BLaER1 treated with 17β-estradiol and CSF1 and Interleukin-3, amounts not matched to agents 10 nM and 100 nM (cell line): Measurements from ENCODE around the gene SATB2.

Experiments
- H3K27ac ChIP-seq, 11 experiments: shearing (Covaris generic); formaldehyde crosslinking; 2 replicates each; pipeline ENCODE4 v1.8.1; 2022
- H3K27me3 ChIP-seq, 11 experiments: shearing (Covaris generic); formaldehyde crosslinking; 2 replicates each; pipeline ENCODE4 v1.8.1; 2022
- H3K36me3 ChIP-seq, 11 experiments: shearing (Covaris generic); formaldehyde crosslinking; 2 replicates each; pipeline ENCODE4 v1.8.1; 2022
- H3K4me1 ChIP-seq, 10 experiments: shearing (Covaris generic); formaldehyde crosslinking; 2 replicates each; pipeline ENCODE4 v1.8.1; 2022
- H3K4me2 ChIP-seq, 11 experiments: shearing (Covaris generic); formaldehyde crosslinking; 2 replicates each; pipeline ENCODE4 v1.8.1; 2022
- H3K4me3 ChIP-seq, 10 experiments: shearing (Covaris generic); formaldehyde crosslinking; 2 replicates each; pipeline ENCODE4 v1.8.1; 2022
- H3K9ac ChIP-seq, 11 experiments: shearing (Covaris generic); formaldehyde crosslinking; 2 replicates each; pipeline ENCODE4 v1.8.1; 2022
- H3K9me3 ChIP-seq, 11 experiments: shearing (Covaris generic); formaldehyde crosslinking; replicated peaks in 1 of 11; 2 replicates each; pipeline ENCODE4 v1.8.1; 2022
- H4K20me1 ChIP-seq, 11 experiments: shearing (Covaris generic); formaldehyde crosslinking; 2 replicates each; pipeline ENCODE4 v1.8.1; 2022
- Cebpa-rat ChIP-seq, 11 experiments: shearing (Covaris generic); IDR thresholded peaks; 2 replicates each; pipeline ENCODE4 v1.8.1; 2022

Gene SATB2

GRCh38 chr2:199480966-199481365 is 23.2 kb upstream of the SATB2 start:
- Histone ChIP-seq H3K27me3 (no peaks in the 10 kb centered on the region), H3K9ac (no peak overlapping the region), H3K4me2 (no peak overlapping the region), H3K9me3 (no peaks in the 10 kb centered on the region), H4K20me1 (no peaks in the 10 kb centered on the region; a peak in 2 of 22 replicates), H3K36me3 (no peaks in the 10 kb centered on the region), H3K27ac (no peak overlapping the region), H3K4me3 (no peak overlapping the region), H3K4me1 (no peaks in the 10 kb centered on the region)
- no peak for TF ChIP-seq Cebpa-rat (IDR thresholded peaks at IDR 0.05)

- Histone ChIP-seq H3K36me3 (no peaks in the 10 kb centered on the region), H3K4me1 (no peaks in the 10 kb centered on the region), H3K4me2 (no peak overlapping the region), H3K9ac (no peak overlapping the region), H3K9me3 (no peaks in the 10 kb centered on the region), H4K20me1 (no peaks in the 10 kb centered on the region; a peak in 2 of 22 replicates), H3K4me3 (no peak overlapping the region), H3K27me3 (peaks cover 5 to 23% (median 17%) of the 10 kb centered on the region in 11 experiments), H3K27ac (no peak overlapping the region)
- TF ChIP-seq Cebpa-rat (IDR thresholded peaks at IDR 0.05) = no peak
These were observed 19.6 kb upstream of the SATB2 start for GRCh38 chr2:199477277-199477834.

- Histone ChIP-seq H3K4me2 (peak overlapping the region in 2 of 11 experiments; percentile 37 to 38; a peak in 2 of 22 replicates), H3K4me1 (no peaks in the 10 kb centered on the region), H4K20me1 (peaks cover 0 to 35% (median 23%) of the 10 kb centered on the region in 11 experiments; a peak in 16 of 22 replicates), H3K27me3 (peaks cover 63 to 81% (median 75%) of the 10 kb centered on the region in 11 experiments), H3K9ac (no peak overlapping the region), H3K36me3 (no peaks in the 10 kb centered on the region), H3K27ac (no peak overlapping the region), H3K4me3 (no peak overlapping the region), H3K9me3 (peaks cover 9 to 47% (median 29%) of the 10 kb centered on the region in 11 experiments; a peak in 18 of 22 replicates)
- no peak for TF ChIP-seq Cebpa-rat (IDR thresholded peaks at IDR 0.05)
These were observed 13.8 kb upstream of the SATB2 start for GRCh38 chr2:199471443-199472057.

- no peak for TF ChIP-seq Cebpa-rat (IDR thresholded peaks at IDR 0.05)
- peaks cover 0 to 42% (median 30%) of the 10 kb centered on the region in 11 experiments; a peak in 16 of 22 replicates for H4K20me1 ChIP-seq
- no peak overlapping the region for H3K9ac ChIP-seq
- no peak overlapping the region for H3K4me3 ChIP-seq
- H3K36me3 ChIP-seq = no peaks in the 10 kb centered on the region
- H3K4me2 ChIP-seq = peak overlapping the region in 2 of 11 experiments; percentile 37 to 38; a peak in 2 of 22 replicates
- peaks cover 9 to 47% (median 29%) of the 10 kb centered on the region in 11 experiments; a peak in 18 of 22 replicates for H3K9me3 ChIP-seq
- H3K4me1 ChIP-seq = no peaks in the 10 kb centered on the region
- H3K27ac ChIP-seq = no peak overlapping the region
- peaks cover 70 to 88% (median 82%) of the 10 kb centered on the region in 11 experiments for H3K27me3 ChIP-seq
These were observed 13.1 kb upstream of the SATB2 start for GRCh38 chr2:199470672-199471442.

- Histone ChIP-seq H3K27ac (no peak overlapping the region), H4K20me1 (peaks cover 0 to 45% (median 31%) of the 10 kb centered on the region in 11 experiments; a peak in 17 of 22 replicates), H3K4me2 (no peak overlapping the region), H3K9me3 (peaks cover 9 to 47% (median 29%) of the 10 kb centered on the region in 11 experiments; a peak in 18 of 22 replicates), H3K9ac (no peak overlapping the region), H3K4me3 (no peak overlapping the region), H3K4me1 (no peaks in the 10 kb centered on the region), H3K36me3 (no peaks in the 10 kb centered on the region), H3K27me3 (peaks cover 75 to 94% (median 87%) of the 10 kb centered on the region in 11 experiments)
- no peak for TF ChIP-seq Cebpa-rat (IDR thresholded peaks at IDR 0.05)
These were observed 12.6 kb upstream of the SATB2 start for GRCh38 chr2:199470361-199470671.

GRCh38 chr2:199469514-199470360 is 12.0 kb upstream of the SATB2 start:
- peaks cover 0 to 48% (median 35%) of the 10 kb centered on the region in 11 experiments; a peak in 18 of 22 replicates for H4K20me1 ChIP-seq
- H3K27me3 ChIP-seq = peaks cover 81 to 99% (median 93%) of the 10 kb centered on the region in 11 experiments
- no peak overlapping the region for H3K27ac ChIP-seq
- no peak for TF ChIP-seq Cebpa-rat (IDR thresholded peaks at IDR 0.05)
- H3K4me1 ChIP-seq = peaks cover 0 to 2% (median 0%) of the 10 kb centered on the region in 10 experiments; a peak in 1 of 20 replicates
- no peak overlapping the region for H3K9ac ChIP-seq
- peaks cover 9 to 48% (median 31%) of the 10 kb centered on the region in 11 experiments; a peak in 18 of 22 replicates for H3K9me3 ChIP-seq
- no peaks in the 10 kb centered on the region for H3K36me3 ChIP-seq
- H3K4me3 ChIP-seq = no peak overlapping the region
- no peak overlapping the region for H3K4me2 ChIP-seq

GRCh38 chr2:199468561-199469513 is 11.1 kb upstream of the SATB2 start:
- Histone ChIP-seq H3K4me3 (0 out of 20 replicates have a peak overlapping the region, but pooled peaks of 1 of the 10 experiments have one; percentile 7), H3K9me3 (peaks cover 9 to 54% (median 32%) of the 10 kb centered on the region in 11 experiments; a peak in 18 of 22 replicates)
- no peak for TF ChIP-seq Cebpa-rat (IDR thresholded peaks at IDR 0.05)

More at GRCh38 chr2:199468561-199469513, 11.1 kb upstream of the SATB2 start:
- Histone ChIP-seq H3K27ac (no peak overlapping the region), H4K20me1 (peaks cover 0 to 57% (median 44%) of the 10 kb centered on the region in 11 experiments; a peak in 18 of 22 replicates), H3K36me3 (no peaks in the 10 kb centered on the region), H3K9ac (no peak overlapping the region), H3K27me3 (peaks cover 90 to 99% (median 95%) of the 10 kb centered on the region in 11 experiments), H3K4me1 (peaks cover 0 to 10% (median under 1%) of the 10 kb centered on the region in 10 experiments; a peak in 12 of 20 replicates), H3K4me2 (no peak overlapping the region)
